Neural cell (in vitro differentiated cells): Measurements from ENCODE around the gene VAV2.

Source experiments
- CTCF ChIP-seq: fragments of 450-650 bp; IDR thresholded peaks from 2 replicates; pipeline ENCODE4 v1.5.1; 2014; ENCODE audit warnings: antibody characterized with exemption, mild to moderate bottlenecking, moderate library complexity; ENCODE audit not compliant: poor library complexity, severe bottlenecking
- EP300 ChIP-seq: fragments of 450-650 bp; conservative IDR thresholded peaks from 2 replicates; pipeline ENCODE4 v1.6.1; 2014; ENCODE audit warnings: antibody characterized with exemption, mild to moderate bottlenecking, moderate library complexity; ENCODE audit not compliant: poor library complexity, severe bottlenecking
- EZH2 ChIP-seq: fragments of 200-600, 300-800 bp; shearing (Covaris generic), sonication (generic); IDR thresholded peaks from 2 replicates; pipeline ENCODE4 v1.6.1; 2014; ENCODE audit warnings: antibody characterized with exemption, low read length, borderline replicate concordance, mild to moderate bottlenecking; ENCODE audit not compliant: insufficient read depth, poor library complexity, severe bottlenecking
- POLR2AphosphoS5 ChIP-seq: IDR thresholded peaks from 2 replicates; pipeline ENCODE4 v1.6.1; 2012
- SMC3 ChIP-seq: fragments of 450-650 bp; conservative IDR thresholded peaks from 2 replicates; pipeline ENCODE4 v1.6.1; 2014; ENCODE audit warnings: antibody characterized with exemption, mild to moderate bottlenecking, moderate library complexity; ENCODE audit not compliant: poor library complexity
- TF ChIP-seq, protein P1 (sequence below): IDR thresholded peaks from 2 replicates; pipeline ENCODE4 v1.6.1; 2012; ENCODE audit warnings: borderline replicate concordance

DNA sequence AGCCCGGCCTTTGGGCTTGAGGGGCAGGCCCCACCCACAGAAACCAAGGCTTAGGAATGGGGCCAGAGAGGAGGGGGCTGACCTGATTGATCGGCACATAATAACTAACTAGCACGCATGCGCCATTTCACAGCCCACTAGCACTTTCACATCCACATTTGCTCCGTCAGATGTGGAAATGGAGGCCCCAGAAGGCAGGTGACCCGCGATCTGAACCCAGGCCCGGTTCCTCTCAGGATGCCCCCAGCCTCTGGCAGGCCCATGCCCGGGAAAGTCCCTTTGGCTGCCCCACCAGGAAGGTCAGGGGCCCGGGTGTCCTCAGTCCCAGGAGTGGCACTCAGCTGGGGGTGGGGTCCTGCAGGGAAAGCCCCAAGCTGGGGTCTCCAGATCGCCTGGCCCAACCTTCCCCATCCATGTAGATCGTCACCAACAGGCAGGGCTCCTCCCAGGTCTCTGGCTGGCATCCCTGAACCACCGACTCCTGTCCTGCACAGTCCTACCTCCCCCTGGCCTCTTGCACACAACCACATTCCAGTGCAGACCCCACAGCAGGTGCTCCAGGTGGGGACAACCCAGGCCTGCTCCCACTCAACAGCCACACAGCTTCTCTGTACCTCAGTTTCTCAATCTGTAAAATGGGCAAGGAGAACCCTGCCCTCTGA lies 46.7 kb downstream of the VAV2 start:
- no peak for TF ChIP-seq EZH2
- TF ChIP-seq CTCF: no peak
- TF ChIP-seq, protein P1, sequence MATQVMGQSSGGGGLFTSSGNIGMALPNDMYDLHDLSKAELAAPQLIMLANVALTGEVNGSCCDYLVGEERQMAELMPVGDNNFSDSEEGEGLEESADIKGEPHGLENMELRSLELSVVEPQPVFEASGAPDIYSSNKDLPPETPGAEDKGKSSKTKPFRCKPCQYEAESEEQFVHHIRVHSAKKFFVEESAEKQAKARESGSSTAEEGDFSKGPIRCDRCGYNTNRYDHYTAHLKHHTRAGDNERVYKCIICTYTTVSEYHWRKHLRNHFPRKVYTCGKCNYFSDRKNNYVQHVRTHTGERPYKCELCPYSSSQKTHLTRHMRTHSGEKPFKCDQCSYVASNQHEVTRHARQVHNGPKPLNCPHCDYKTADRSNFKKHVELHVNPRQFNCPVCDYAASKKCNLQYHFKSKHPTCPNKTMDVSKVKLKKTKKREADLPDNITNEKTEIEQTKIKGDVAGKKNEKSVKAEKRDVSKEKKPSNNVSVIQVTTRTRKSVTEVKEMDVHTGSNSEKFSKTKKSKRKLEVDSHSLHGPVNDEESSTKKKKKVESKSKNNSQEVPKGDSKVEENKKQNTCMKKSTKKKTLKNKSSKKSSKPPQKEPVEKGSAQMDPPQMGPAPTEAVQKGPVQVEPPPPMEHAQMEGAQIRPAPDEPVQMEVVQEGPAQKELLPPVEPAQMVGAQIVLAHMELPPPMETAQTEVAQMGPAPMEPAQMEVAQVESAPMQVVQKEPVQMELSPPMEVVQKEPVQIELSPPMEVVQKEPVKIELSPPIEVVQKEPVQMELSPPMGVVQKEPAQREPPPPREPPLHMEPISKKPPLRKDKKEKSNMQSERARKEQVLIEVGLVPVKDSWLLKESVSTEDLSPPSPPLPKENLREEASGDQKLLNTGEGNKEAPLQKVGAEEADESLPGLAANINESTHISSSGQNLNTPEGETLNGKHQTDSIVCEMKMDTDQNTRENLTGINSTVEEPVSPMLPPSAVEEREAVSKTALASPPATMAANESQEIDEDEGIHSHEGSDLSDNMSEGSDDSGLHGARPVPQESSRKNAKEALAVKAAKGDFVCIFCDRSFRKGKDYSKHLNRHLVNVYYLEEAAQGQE: no peak
- no peak for TF ChIP-seq POLR2AphosphoS5
- no peak for TF ChIP-seq EP300
- no peak for TF ChIP-seq SMC3
